Loucy (cell line): Measurements from ENCODE around the gene IMPACT.

Experiments
- CTCF ChIP-seq: fragments of 200-600 bp; sonication (generic); conservative IDR thresholded peaks from 2 replicates; pipeline ENCODE4 v1.5.1; 2014; ENCODE audit warnings: mild to moderate bottlenecking, antibody characterized with exemption, low read length
- EZH2phosphoT487 ChIP-seq: fragments of 200-600 bp; IDR thresholded peaks from 2 replicates; pipeline ENCODE4 v1.6.1; 2018; ENCODE audit warnings: antibody characterized with exemption, mild to moderate bottlenecking, moderate library complexity, borderline replicate concordance

GRCh38 chr18:24413148-24413547, 13.3 kb upstream of the IMPACT start:
- TF ChIP-seq CTCF (no peak), EZH2phosphoT487 (no peak)
